SK-N-SH (cell line): ENCODE data around the gene HIPK2. TPM values are rescaled to one million over a fixed set of nuclear protein-coding genes. Genes with fewer than 3 reads are reported as not detected.

Source experiments
- CTCF ChIA-PET: fragments of 300-600, 350-600 bp; formaldehyde crosslinking; extraction: SDS; loops from one replicate; lab custom pipeline; 2021; lab: Yijun Ruan, JAX
- POLR2A ChIA-PET: fragments of 350-600 bp; sonication (Branson Sonifier 250); formaldehyde crosslinking; extraction: SDS; loops from one replicate; lab custom pipeline; 2020; ENCODE audit warnings: antibody characterized with exemption, inconsistent platforms; lab: Yijun Ruan, JAX
- DNase-seq: peaks from one replicate; pipeline ENCODE4 v3.0.0; 2012
- H2AFZ ChIP-seq: fragments of 200-600 bp; sonication (generic); 2 replicates; pipeline ENCODE4 v1.8.1; 2016; ENCODE audit warnings: antibody characterized with exemption, mild to moderate bottlenecking, low read depth
- H3F3A ChIP-seq: fragments of 200-600 bp; sonication (generic); replicated peaks from 2 replicates; pipeline ENCODE3; 2016; ENCODE audit warnings: antibody characterized with exemption, mild to moderate bottlenecking; ENCODE audit not compliant: insufficient read depth
- H3K27ac ChIP-seq, 2 experiments: fragments of 200-500 bp in 1 of 2; fragments of 200-600 bp in 1 of 2; sonication (Bioruptor generic) in 1 of 2; sonication (generic), shearing (Covaris generic) in 1 of 2; 2 replicates each; pipeline versions ENCODE4 v1.5.1 to v1.6.1; 2014 to 2016; ENCODE audit warnings: low read depth in 2 of 2, inconsistent platforms in 1 of 2, low read length in 1 of 2, mild to moderate bottlenecking in 1 of 2, mixed read lengths in 1 of 2
- H3K27me3 ChIP-seq: fragments of 200-600 bp; sonication (generic), shearing (Covaris generic); 2 replicates; pipeline ENCODE4 v1.6.1; 2016; ENCODE audit warnings: mixed run types; ENCODE audit not compliant: insufficient read depth
- H3K36me3 ChIP-seq, 2 experiments: fragments of 200-500 bp in 1 of 2; fragments of 200-600 bp in 1 of 2; sonication (Bioruptor generic) in 1 of 2; sonication (generic) in 1 of 2; replicated peaks in 1 of 2; 2 replicates each; pipeline versions ENCODE3 to v1.5.1; 2014 to 2016; ENCODE audit warnings: low read length in 1 of 2, mild to moderate bottlenecking in 1 of 2; ENCODE audit not compliant: insufficient read depth in 2 of 2, control insufficient read depth in 1 of 2
- H3K4me1 ChIP-seq, 2 experiments: fragments of 200-500 bp in 1 of 2; fragments of 200-600 bp in 1 of 2; sonication (Bioruptor generic) in 1 of 2; sonication (generic), shearing (Covaris generic) in 1 of 2; 2 replicates each; pipeline versions ENCODE4 v1.5.1 to v1.6.1; 2014 to 2016; ENCODE audit warnings: low read depth in 1 of 2, low read length in 1 of 2, mixed run types in 1 of 2; ENCODE audit not compliant: insufficient read depth in 2 of 2, control insufficient read depth in 1 of 2
- H3K4me2 ChIP-seq: fragments of 200-600 bp; sonication (generic), shearing (Covaris generic); 2 replicates; pipeline ENCODE4 v1.6.1; 2017; ENCODE audit warnings: mixed run types
- H3K4me3 ChIP-seq, 2 experiments: fragments of 200-500 bp in 1 of 2; fragments of 200-600 bp in 1 of 2; sonication (Bioruptor generic) in 1 of 2; sonication (generic), shearing (Covaris generic) in 1 of 2; 2 replicates each; pipeline versions ENCODE4 v1.5.1 to v1.8.1; 2014 to 2016; ENCODE audit warnings: low read depth in 2 of 2, inconsistent platforms in 1 of 2, low read length in 1 of 2, mild to moderate bottlenecking in 1 of 2, mixed read lengths in 1 of 2, moderate library complexity in 1 of 2
- H3K79me2 ChIP-seq: fragments of 200-600 bp; sonication (generic); 2 replicates; pipeline ENCODE4 v1.8.1; 2017; ENCODE audit warnings: mild to moderate bottlenecking; ENCODE audit not compliant: insufficient read depth
- H3K9ac ChIP-seq: fragments of 200-600 bp; sonication (generic); 2 replicates; pipeline ENCODE4 v1.6.1; 2017; ENCODE audit warnings: mixed run types
- H3K9me2 ChIP-seq: fragments of 200-600 bp; sonication (generic); 2 replicates; pipeline ENCODE4 v1.6.1; 2017; ENCODE audit warnings: mixed run types
- H3K9me3 ChIP-seq: fragments of 200-600 bp; sonication (generic); 2 replicates; pipeline ENCODE4 v1.6.1; 2017; ENCODE audit warnings: mixed run types, mild to moderate bottlenecking, moderate library complexity
- H4K20me1 ChIP-seq: fragments of 200-600 bp; sonication (generic); 2 replicates; pipeline ENCODE4 v1.6.1; 2017; ENCODE audit warnings: mild to moderate bottlenecking, mixed run types; ENCODE audit not compliant: insufficient read depth
- GATA2 ChIP-seq: sonication (generic); formaldehyde crosslinking; IDR thresholded peaks from 2 replicates; pipeline ENCODE4 v1.5.0; 2020; ENCODE audit warnings: mild to moderate bottlenecking, missing genetic modification reagents
- MXI1 ChIP-seq: IDR thresholded peaks from 2 replicates; pipeline ENCODE4 v1.6.1; 2012; ENCODE audit warnings: mild to moderate bottlenecking, low read depth, low read length, improper control_type of control experiment
- RAD21 ChIP-seq: IDR thresholded peaks from 2 replicates; pipeline ENCODE4 v1.6.1; 2012; ENCODE audit warnings: mild to moderate bottlenecking, low read length
- RCOR1 ChIP-seq: fragments of 150-350 bp; IDR thresholded peaks from 2 replicates; pipeline ENCODE4 v1.6.1; 2017; ENCODE audit warnings: antibody characterized with exemption, low read length
- SIN3A ChIP-seq: IDR thresholded peaks from 2 replicates; pipeline ENCODE4 v1.6.1; 2012; ENCODE audit warnings: low read depth, mild to moderate bottlenecking, low read length, moderate library complexity, borderline replicate concordance
- YY1 ChIP-seq: IDR thresholded peaks from 2 replicates; pipeline ENCODE4 v1.4.0; 2012; ENCODE audit warnings: low read depth, mild to moderate bottlenecking
- WGBS: methylation state at CpG from one replicate; pipeline ENCODE4 v1.1.6; 2017; ENCODE audit warnings: low lambda C conversion rate; 5-methylcytosine and 5-hydroxymethylcytosine counted together
- polyA plus RNA-seq, 3 experiments: library from polyadenylated mRNA; depleted of rRNA; stranded (reverse); fragments of >200 nt; gene quantifications; 2 replicates each; pipeline ENCODE4 v1.2.3, GENCODE V29; 2012
- TF ChIP-seq, protein P1 (sequence below): IDR thresholded peaks from 2 replicates; pipeline ENCODE4 v1.4.0; 2012; ENCODE audit warnings: low read depth, borderline replicate concordance
- TF ChIP-seq, protein P2 (sequence below): IDR thresholded peaks from 2 replicates; pipeline ENCODE4 v1.6.1; 2012; ENCODE audit warnings: mild to moderate bottlenecking, low read depth, low read length, moderate library complexity
- TF ChIP-seq, protein P3 (sequence below): fragments of 150-350 bp; IDR thresholded peaks from 2 replicates; pipeline ENCODE4 v1.6.1; 2016; ENCODE audit warnings: mild to moderate bottlenecking, low read depth, low read length
- TF ChIP-seq, protein P4 (sequence below): fragments of 150-350 bp; IDR thresholded peaks from 2 replicates; pipeline ENCODE4 v1.6.1; 2017; ENCODE audit warnings: antibody characterized with exemption, low read length, low read depth, borderline replicate concordance

The HIPK2 gene
- polyA plus RNA-seq, 1 of the 3 experiments (the other 2 are of a cell fraction), result 14.2 TPM

DNA sequence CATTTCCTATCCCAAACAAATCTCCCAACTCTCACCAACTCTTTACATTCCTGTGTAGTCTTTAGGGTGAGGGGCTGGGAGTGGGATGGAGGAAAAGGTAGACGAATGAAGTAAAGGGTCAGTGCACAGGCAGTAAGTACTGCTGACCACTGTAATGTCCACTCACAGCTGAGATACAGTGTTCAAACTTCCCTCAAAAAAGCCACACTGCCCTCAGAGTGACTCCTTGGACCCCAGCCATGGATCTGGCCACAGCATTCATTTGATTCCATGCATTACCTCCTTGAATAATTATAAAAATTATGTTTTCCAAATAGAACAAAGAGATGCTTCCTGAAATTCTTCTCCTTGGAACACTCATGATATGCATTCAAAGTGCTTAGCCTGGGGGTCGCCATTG lies 19.8 kb upstream of the HIPK2 start (continued):
- TF ChIP-seq, protein P1, sequence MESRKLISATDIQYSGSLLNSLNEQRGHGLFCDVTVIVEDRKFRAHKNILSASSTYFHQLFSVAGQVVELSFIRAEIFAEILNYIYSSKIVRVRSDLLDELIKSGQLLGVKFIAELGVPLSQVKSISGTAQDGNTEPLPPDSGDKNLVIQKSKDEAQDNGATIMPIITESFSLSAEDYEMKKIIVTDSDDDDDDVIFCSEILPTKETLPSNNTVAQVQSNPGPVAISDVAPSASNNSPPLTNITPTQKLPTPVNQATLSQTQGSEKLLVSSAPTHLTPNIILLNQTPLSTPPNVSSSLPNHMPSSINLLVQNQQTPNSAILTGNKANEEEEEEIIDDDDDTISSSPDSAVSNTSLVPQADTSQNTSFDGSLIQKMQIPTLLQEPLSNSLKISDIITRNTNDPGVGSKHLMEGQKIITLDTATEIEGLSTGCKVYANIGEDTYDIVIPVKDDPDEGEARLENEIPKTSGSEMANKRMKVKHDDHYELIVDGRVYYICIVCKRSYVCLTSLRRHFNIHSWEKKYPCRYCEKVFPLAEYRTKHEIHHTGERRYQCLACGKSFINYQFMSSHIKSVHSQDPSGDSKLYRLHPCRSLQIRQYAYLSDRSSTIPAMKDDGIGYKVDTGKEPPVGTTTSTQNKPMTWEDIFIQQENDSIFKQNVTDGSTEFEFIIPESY, result no peak
- no peak for TF ChIP-seq MXI1
- TF ChIP-seq SIN3A, result no peak
- TF ChIP-seq, protein P2, sequence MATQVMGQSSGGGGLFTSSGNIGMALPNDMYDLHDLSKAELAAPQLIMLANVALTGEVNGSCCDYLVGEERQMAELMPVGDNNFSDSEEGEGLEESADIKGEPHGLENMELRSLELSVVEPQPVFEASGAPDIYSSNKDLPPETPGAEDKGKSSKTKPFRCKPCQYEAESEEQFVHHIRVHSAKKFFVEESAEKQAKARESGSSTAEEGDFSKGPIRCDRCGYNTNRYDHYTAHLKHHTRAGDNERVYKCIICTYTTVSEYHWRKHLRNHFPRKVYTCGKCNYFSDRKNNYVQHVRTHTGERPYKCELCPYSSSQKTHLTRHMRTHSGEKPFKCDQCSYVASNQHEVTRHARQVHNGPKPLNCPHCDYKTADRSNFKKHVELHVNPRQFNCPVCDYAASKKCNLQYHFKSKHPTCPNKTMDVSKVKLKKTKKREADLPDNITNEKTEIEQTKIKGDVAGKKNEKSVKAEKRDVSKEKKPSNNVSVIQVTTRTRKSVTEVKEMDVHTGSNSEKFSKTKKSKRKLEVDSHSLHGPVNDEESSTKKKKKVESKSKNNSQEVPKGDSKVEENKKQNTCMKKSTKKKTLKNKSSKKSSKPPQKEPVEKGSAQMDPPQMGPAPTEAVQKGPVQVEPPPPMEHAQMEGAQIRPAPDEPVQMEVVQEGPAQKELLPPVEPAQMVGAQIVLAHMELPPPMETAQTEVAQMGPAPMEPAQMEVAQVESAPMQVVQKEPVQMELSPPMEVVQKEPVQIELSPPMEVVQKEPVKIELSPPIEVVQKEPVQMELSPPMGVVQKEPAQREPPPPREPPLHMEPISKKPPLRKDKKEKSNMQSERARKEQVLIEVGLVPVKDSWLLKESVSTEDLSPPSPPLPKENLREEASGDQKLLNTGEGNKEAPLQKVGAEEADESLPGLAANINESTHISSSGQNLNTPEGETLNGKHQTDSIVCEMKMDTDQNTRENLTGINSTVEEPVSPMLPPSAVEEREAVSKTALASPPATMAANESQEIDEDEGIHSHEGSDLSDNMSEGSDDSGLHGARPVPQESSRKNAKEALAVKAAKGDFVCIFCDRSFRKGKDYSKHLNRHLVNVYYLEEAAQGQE, result no peak
- TF ChIP-seq GATA2 (CRISPR knock-in tag), result no peak
- no peak for TF ChIP-seq YY1

DNA sequence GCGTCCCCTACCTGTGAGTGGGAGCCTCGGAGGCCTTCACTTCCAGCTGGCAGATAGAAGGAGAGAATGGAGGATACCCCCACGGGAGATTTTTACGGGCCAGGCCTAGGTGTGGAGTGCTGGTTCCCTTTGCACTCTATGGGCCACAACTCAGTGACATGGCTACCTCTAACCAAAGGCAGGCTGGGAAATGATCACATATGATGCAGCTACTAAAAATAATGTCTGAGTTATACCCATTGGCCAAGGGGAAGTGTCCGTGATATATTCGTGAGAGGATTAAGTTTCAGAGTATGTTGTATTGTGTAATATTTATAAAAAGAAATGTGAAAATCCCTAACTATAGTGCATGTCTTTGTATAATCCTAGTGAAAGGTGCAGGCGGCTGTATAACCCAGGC lies 13.5 kb upstream of the HIPK2 start:
- CTCF ChIA-PET, result interaction anchor here (1.9 kb wide), 1 partner anchor 172 kb away, joined by 8 read pairs; no protein-coding TSS in a partner anchor

More for the DNA sequence above, 13.5 kb upstream of the HIPK2 start:
- Histone ChIP-seq H2AFZ (no peak overlapping the region), H3K9me2 (no peaks in the 10 kb centered on the region), H3K4me1 (no peaks in the 10 kb centered on the region), H3K27me3 (no peaks in the 10 kb centered on the region), H3K79me2 (no peaks in the 10 kb centered on the region), H3K36me3 (peaks cover 0 to 3% of the 10 kb centered on the region in 2 experiments), H3K9me3 (peaks cover 3% of the 10 kb centered on the region; the same call in 1 of the 2 replicates), H3K27ac (no peak overlapping the region), H3K9ac (no peak overlapping the region), H4K20me1 (no peaks in the 10 kb centered on the region), H3F3A (peaks cover 4% of the 10 kb centered on the region), H3K4me3 (no peak overlapping the region), H3K4me2 (no peak overlapping the region)
- TF ChIP-seq RAD21 (no peak), RCOR1 (no peak)
- TF ChIP-seq, protein P2, result no peak
- TF ChIP-seq, protein P3, sequence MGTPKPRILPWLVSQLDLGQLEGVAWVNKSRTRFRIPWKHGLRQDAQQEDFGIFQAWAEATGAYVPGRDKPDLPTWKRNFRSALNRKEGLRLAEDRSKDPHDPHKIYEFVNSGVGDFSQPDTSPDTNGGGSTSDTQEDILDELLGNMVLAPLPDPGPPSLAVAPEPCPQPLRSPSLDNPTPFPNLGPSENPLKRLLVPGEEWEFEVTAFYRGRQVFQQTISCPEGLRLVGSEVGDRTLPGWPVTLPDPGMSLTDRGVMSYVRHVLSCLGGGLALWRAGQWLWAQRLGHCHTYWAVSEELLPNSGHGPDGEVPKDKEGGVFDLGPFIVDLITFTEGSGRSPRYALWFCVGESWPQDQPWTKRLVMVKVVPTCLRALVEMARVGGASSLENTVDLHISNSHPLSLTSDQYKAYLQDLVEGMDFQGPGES, result no peak
- TF ChIP-seq, protein P4, sequence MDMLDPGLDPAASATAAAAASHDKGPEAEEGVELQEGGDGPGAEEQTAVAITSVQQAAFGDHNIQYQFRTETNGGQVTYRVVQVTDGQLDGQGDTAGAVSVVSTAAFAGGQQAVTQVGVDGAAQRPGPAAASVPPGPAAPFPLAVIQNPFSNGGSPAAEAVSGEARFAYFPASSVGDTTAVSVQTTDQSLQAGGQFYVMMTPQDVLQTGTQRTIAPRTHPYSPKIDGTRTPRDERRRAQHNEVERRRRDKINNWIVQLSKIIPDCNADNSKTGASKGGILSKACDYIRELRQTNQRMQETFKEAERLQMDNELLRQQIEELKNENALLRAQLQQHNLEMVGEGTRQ, result no peak
- POLR2A ChIA-PET, result no interaction called here
- 92% methylated on average over 7 of the region's 7 CpGs for WGBS
- DNase-seq, result no peak
